ENCODE measurements around the gene MMP3. TPM values are rescaled to one million over a fixed set of nuclear protein-coding genes. Genes with fewer than 3 reads are reported as not detected.

The MMP3 gene
- total RNA-seq, 2 experiments from 2014 or later = not detected

GRCh38 chr11:102883141-102883540, 39.7 kb upstream of the MMP3 start:
- no peak for ATAC-seq (ENCODE audit: poor library complexity)
- ChIA-PET CTCF (no interaction called here), POLR2A (no interaction called here)
- Mint-ChIP-seq H3K27ac (no peak overlapping the region), H3K4me1 (ENCODE audit: low read depth) (no peaks in the 10 kb centered on the region), H3K36me3 (ENCODE audit: low read depth) (no peaks in the 10 kb centered on the region), H3K4me3 (no peak overlapping the region), H3K27me3 (peaks cover 5% of the 10 kb centered on the region), H3K9me3 (no peaks in the 10 kb centered on the region)
- Histone ChIP-seq H3K36me3 (ENCODE audit: insufficient read depth, low read length) (no peaks in the 10 kb centered on the region), H3K4me1 (ENCODE audit: insufficient read depth, low read length) (no peaks in the 10 kb centered on the region), H3K4me3 (ENCODE audit: low read length) (no peak overlapping the region), H3K9me3 (ENCODE audit: control insufficient read depth in 1 of 2, insufficient read depth in 1 of 2, low read length in 2 of 2) (no peaks in the 10 kb centered on the region), H3K27me3 (ENCODE audit: control insufficient read depth in 1 of 2, insufficient read depth in 2 of 2, low read length in 2 of 2) (peaks cover 0 to 2% of the 10 kb centered on the region in 2 experiments), H3K27ac (ENCODE audit: low read depth in 1 of 2, low read length in 2 of 2) (no peak overlapping the region)
- TF ChIP-seq, protein P1, sequence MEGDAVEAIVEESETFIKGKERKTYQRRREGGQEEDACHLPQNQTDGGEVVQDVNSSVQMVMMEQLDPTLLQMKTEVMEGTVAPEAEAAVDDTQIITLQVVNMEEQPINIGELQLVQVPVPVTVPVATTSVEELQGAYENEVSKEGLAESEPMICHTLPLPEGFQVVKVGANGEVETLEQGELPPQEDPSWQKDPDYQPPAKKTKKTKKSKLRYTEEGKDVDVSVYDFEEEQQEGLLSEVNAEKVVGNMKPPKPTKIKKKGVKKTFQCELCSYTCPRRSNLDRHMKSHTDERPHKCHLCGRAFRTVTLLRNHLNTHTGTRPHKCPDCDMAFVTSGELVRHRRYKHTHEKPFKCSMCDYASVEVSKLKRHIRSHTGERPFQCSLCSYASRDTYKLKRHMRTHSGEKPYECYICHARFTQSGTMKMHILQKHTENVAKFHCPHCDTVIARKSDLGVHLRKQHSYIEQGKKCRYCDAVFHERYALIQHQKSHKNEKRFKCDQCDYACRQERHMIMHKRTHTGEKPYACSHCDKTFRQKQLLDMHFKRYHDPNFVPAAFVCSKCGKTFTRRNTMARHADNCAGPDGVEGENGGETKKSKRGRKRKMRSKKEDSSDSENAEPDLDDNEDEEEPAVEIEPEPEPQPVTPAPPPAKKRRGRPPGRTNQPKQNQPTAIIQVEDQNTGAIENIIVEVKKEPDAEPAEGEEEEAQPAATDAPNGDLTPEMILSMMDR (IDR thresholded peaks at IDR 0.05) = no peak
- DNase-seq = no peak
- intact Hi-C loops (cut with DNase I, micrococcal nuclease) = no loop called here

GRCh38 chr11:102882389-102883024, 39.1 kb upstream of the MMP3 start:
- DNase-seq (peak in 2 of 14 experiments; percentile 10 to 12), ATAC-seq (ENCODE audit: poor library complexity) (no peak)
- H3K27ac Mint-ChIP-seq = no peak overlapping the region
- TF ChIP-seq, protein P1 (IDR thresholded peaks at IDR 0.05) = no peak
- H3K36me3 Mint-ChIP-seq (ENCODE audit: low read depth) = no peaks in the 10 kb centered on the region
- no peaks in the 10 kb centered on the region for H3K9me3 Mint-ChIP-seq
- no peak overlapping the region for H3K4me3 Mint-ChIP-seq
- H3K4me3 ChIP-seq (ENCODE audit: low read length) = no peak overlapping the region
- ChIA-PET CTCF (no interaction called here), POLR2A (no interaction called here)
- no peaks in the 10 kb centered on the region for H3K9me3 ChIP-seq (ENCODE audit: control insufficient read depth in 1 of 2, insufficient read depth in 1 of 2, low read length in 2 of 2)
- no peaks in the 10 kb centered on the region for H3K36me3 ChIP-seq (ENCODE audit: insufficient read depth, low read length)
- H3K4me1 ChIP-seq (ENCODE audit: insufficient read depth, low read length) = no peaks in the 10 kb centered on the region
- H3K27me3 Mint-ChIP-seq = peaks cover 8% of the 10 kb centered on the region
- peaks cover 0 to 2% of the 10 kb centered on the region in 2 experiments for H3K27me3 ChIP-seq (ENCODE audit: control insufficient read depth in 1 of 2, insufficient read depth in 2 of 2, low read length in 2 of 2)
- intact Hi-C loops (cut with DNase I, micrococcal nuclease) = no loop called here
- H3K4me1 Mint-ChIP-seq (ENCODE audit: low read depth) = no peaks in the 10 kb centered on the region
- no peak overlapping the region for H3K27ac ChIP-seq (ENCODE audit: low read depth in 1 of 2, low read length in 2 of 2)

DNA sequence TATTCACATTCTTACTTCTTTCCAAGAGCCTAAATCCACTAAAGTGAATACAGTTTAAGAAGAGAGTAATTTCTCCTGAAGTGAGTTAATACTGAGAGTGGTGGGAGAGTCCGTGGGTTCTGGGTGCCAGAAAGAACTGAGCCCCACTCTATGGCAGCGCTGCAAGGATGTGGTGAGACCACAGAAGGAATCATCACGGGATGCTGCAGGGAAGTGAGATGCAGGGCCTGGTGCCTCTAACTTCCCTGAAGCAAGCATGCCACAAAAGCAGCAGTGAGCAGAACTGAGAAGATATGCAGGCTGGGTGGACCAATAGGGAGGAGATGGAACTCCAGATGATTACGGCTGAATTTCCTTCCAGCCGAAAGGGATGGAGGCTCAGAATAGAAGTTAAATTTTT, 36.4 kb upstream of the MMP3 start:
- Mint-ChIP-seq H3K4me3 (no peak overlapping the region), H3K27me3 (peaks cover 8% of the 10 kb centered on the region), H3K36me3 (ENCODE audit: low read depth) (no peaks in the 10 kb centered on the region), H3K27ac (no peak overlapping the region), H3K9me3 (no peaks in the 10 kb centered on the region), H3K4me1 (ENCODE audit: low read depth) (no peaks in the 10 kb centered on the region)
- H3K27me3 ChIP-seq (ENCODE audit: control insufficient read depth in 1 of 2, insufficient read depth in 2 of 2, low read length in 2 of 2) = peaks cover 0 to 2% of the 10 kb centered on the region in 2 experiments
- ChIA-PET CTCF (no interaction called here), POLR2A (no interaction called here)
- no peaks in the 10 kb centered on the region for H3K36me3 ChIP-seq (ENCODE audit: insufficient read depth, low read length)
- intact Hi-C loops (cut with DNase I, micrococcal nuclease) = no loop called here
- H3K4me3 ChIP-seq (ENCODE audit: low read length) = no peak overlapping the region
- ATAC-seq (ENCODE audit: poor library complexity) = no peak
- H3K27ac ChIP-seq (ENCODE audit: low read depth in 1 of 2, low read length in 2 of 2) = no peak overlapping the region
- TF ChIP-seq, protein P1 (IDR thresholded peaks at IDR 0.05) = no peak
- no peaks in the 10 kb centered on the region for H3K9me3 ChIP-seq (ENCODE audit: control insufficient read depth in 1 of 2, insufficient read depth in 1 of 2, low read length in 2 of 2)
- no peaks in the 10 kb centered on the region for H3K4me1 ChIP-seq (ENCODE audit: insufficient read depth, low read length)
- DNase-seq = peak in 2 of 14 experiments; percentile 11

All from CD4-positive, alpha-beta T cell (primary cell).